Pulmonary artery endothelial cell (primary cell): ENCODE results near the gene ZNF692. TPM values are rescaled to one million over a fixed set of nuclear protein-coding genes. Genes with fewer than 3 reads are reported as not detected.
A peak's percentile ranks its signal among the peaks of the same experiment; 100 is the strongest.
"Not testable (repeated sequence)": the region's sequence is repeated elsewhere in the genome, so short reads cannot be mapped to it uniquely, and the experiment has no call there.

Experiments used
- DNase-seq: peaks from one replicate; pipeline ENCODE4 v3.0.0-alpha.2; 2011; ENCODE audit warnings: low read depth, low spot score
- total RNA-seq: library from RNA; depleted of rRNA; stranded (reverse); fragments of >200 nt; gene quantifications from 2 replicates; pipeline ENCODE4 v1.2.3, GENCODE V29; 2014

ZNF692 gene
- total RNA-seq, result 8.6 and 15.9 TPM in 2 replicates

DNA sequence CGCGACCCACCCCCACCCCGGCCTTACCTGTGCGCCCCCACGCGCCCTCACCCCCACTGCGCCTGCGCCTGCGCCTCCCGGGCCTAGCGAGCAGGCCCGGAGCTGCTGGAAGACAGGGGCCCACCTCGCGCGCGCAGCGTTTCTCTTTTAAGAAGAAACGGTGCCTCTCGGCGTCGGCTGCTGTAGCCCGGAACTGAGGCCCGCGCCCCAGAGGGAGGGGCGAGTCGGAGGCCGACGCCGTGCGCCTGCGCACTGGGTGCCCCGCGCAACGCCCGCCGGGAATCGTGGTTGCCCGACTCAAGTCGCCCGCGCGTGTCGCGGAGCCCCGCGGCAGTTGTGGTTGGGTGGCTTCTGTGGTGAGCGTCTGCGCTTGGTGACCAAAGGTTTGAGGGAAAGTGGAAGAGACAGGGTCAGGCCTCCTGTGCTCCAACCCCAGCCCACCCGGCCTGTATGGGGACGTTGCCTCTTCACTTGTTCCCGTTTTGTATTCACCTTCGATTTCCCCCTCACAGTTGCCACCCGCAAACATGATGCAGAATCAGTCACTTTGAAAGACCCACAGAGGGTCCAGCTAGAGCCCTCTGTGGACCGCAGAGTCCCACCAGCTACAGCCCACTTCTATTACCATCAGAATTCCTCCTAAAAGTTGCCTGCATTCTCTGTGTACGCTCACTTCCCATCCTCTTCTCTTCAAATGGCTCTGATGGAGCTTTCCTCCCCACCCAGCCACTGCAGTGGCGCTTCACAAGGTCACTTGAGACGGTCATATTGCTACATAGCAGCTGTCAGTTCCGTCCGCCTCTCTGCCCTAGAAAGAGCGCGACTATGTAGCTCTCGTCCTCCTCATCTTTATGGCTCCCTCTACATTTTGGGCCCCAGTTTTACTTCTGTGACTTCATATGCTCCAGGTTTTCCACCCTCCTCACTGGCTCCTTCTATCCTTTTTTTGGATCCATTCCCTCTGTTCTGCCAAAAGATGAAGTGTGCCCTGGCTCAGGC lies at the start of gene ZNF692:
ZNF692 (minus strand) TSS at position 195 of the 999 bp plus-strand sequence. CDS start 776 bp downstream, outside the sequence.
- peak; percentile 92 for DNase-seq

DNA sequence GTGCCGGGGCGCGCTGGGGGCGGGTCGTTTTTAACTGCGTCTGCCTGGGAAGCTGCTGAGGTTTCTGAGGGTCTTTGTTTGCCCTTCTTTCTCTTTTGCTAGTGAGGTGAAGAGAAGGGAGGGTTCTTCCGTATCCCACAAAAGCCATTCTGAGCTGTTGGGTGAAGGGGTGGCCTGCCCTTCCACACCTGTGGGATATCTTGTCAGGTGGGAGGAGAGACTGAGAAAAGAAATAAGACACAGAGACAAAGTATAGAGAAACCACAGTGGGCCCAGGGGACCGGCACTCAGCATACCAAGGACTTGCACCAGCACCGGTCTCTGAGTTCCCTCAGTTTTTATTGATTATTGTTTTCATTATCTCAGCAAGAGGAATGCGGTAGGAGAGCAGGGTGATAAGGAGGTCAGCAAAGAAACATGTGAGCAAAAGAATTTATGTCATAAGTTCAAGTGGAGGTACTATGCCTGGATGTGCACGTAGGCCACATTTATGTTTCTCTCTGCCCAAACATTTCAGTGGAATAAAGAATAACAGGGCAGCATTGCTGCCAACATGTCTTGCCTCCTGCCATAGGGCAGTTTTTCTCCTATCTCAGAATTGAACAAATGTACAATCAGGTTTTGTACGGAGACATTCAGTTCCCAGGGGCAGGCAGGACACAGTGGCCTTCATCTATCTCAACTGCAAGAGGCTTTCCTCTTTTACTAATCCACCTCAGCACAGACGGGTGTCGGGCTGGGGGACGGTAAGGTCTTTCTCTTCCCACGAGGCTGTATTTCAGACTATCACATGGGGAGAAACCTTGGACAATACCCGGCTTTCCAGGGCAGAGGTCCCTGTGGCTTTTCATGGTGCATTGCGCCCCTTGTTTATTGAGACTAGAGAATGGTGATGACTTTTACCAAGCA lies 48.1 kb upstream of the ZNF692 start:
- DNase-seq, result no peak

GRCh38 chr1:248906009-248906752 lies 47.3 kb upstream of the ZNF692 start, which contains the start of gene PGBD2:
Gene PGBD2 (plus strand): TSS chr1:248906235. CDS start chr1:248913863, 7,628 bp downstream.
- peak; percentile 69 for DNase-seq

GRCh38 chr1:248905662-248906008 lies 46.8 kb upstream of the ZNF692 start:
- no peak for DNase-seq

GRCh38 chr1:248904437-248905216 lies 45.7 kb upstream of the ZNF692 start:
- no peak for DNase-seq

DNA sequence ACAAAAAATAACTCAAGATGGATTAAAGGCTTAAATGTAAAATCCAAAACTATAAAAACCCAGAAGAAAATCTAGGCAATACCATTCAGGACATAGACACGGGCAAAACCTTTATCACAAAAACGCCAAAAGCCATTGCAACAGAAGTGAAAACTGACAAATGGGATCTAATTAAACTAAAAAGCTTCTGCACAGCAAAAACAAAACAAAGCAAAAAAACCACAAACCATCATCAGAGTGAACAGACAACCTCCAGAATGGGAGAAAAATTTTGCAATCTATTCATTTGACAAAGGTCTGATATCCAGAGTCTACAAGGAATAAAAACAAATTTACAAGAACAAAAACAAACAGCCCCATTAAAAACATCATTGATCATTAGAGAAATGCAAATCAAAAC lies 42.7 kb upstream of the ZNF692 start:
- DNase-seq, result no peak

- DNase-seq, result no peak
These were observed 41.8 kb upstream of the ZNF692 start for GRCh38 chr1:248900637-248901036.

DNA sequence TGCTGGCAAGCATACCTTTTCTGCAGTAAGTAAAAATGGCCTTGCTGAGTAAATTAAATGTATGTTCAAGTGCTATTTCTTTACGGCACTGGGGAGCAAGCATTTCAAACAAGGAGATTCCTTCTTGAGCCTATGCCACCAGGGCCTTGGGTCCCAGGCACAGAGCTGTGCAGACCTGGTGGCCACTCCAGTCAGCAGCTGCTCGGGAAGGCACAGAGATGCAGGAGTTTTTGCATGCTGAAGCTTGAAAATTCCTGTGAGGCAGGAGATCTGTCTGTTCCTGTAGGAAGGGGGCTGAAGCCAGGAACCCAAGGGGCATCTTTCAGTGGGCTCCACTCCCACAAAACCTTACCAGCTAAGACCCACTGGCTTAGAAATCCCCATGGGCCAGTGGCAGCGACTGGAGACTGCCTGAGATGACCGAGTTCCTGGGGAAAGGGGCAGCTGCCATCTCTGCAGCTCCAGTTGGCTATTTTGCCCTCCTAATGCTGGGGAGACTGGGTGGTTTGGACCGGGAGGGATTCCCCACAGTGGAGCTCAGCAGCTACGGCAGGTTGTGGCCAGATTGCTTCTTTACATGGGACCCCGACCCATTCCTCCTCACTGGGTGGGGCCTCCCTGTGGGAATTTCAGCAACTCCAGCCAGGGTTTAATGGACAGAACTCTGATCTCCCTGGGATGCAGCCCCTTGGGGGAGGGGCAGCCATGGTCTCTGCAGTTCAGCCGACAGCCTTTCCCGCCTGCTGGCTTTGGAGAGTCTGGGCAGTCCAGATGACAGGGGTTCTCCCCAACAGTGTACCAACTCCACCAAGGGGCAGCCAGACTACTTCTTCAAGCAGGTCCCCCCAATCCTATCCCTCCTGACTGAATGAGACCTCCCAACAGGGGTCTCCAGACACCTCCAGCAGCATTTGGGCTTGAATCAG lies 38.8 kb upstream of the ZNF692 start:
- DNase-seq, result no peak

DNA sequence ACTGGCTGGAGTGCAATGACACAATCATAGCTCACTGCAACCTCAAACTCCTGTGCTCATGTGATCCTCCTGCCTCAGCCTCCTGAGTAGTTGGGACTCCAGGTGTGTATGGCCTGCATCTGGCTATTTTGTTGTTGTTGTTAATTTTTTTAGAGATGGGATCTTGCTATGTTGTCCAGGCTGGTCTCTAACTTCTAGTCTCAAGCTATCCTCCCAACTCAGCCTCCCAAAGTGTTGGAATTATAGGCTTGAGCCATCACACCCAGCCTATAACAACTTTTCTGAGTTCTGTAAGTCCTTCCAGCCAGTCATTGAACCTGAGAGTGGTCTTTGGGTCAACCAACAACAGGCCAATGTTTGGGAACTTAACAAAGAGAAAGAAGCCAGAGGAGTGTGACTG lies 36.0 kb upstream of the ZNF692 start:
- DNase-seq, result no peak

- DNase-seq, result no peak
These were observed 33.7 kb upstream of the ZNF692 start for GRCh38 chr1:248892590-248892989.

- DNase-seq, result no peak
These were observed 32.9 kb upstream of the ZNF692 start for GRCh38 chr1:248891758-248892157.

- no peak for DNase-seq
These were observed 31.9 kb upstream of the ZNF692 start for GRCh38 chr1:248890549-248891498.

GRCh38 chr1:248889914-248890243 lies 31.0 kb upstream of the ZNF692 start:
- not testable (repeated sequence) for DNase-seq

GRCh38 chr1:248886237-248886895 lies 27.5 kb upstream of the ZNF692 start:
- DNase-seq, result no peak

GRCh38 chr1:248885646-248886045 lies 26.8 kb upstream of the ZNF692 start:
- no peak for DNase-seq

- no peak for DNase-seq
These were observed 25.9 kb upstream of the ZNF692 start for GRCh38 chr1:248884632-248885295.

DNA sequence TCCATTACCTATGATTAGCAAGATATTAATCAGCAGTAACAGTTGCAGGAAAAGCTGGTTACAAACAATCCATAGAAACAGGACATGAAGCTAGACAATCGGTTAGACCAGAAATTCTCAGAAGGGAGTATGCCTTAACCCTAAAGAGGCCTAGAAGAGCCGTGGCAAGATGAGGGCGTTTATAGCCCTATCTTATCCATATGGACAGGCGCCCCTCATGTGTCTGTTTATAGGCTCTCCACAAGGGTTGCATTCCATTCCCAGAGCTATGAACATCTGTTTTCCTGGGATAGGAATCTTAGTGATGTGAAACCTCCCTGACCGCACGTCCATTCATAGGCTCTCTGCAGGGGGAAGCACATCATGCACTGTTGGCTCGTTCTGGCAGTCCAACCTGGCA lies 23.5 kb upstream of the ZNF692 start:
- not testable (repeated sequence) for DNase-seq
